GM19240 (cell line): ENCODE measurements around the gene INO80.
A peak's percentile ranks its signal among the peaks of the same experiment; 100 is the strongest.

Source experiments
- DNase-seq: peaks from one replicate; pipeline ENCODE4 v3.0.0; 2011; ENCODE audit warnings: low spot score; ENCODE audit not compliant: insufficient read length

The INO80 gene

GRCh38 chr15:41048852-41049251 is 67.2 kb downstream of the INO80 start:
- no peak for DNase-seq

- no peak for DNase-seq
These were observed 67.7 kb downstream of the INO80 start for GRCh38 chr15:41048397-41048796.

- DNase-seq, result no peak
These were observed 68.6 kb downstream of the INO80 start for GRCh38 chr15:41047474-41047873.

GRCh38 chr15:41043276-41043951 is 72.7 kb downstream of the INO80 start:
- DNase-seq, result no peak

GRCh38 chr15:41042851-41043250 is 73.2 kb downstream of the INO80 start:
- DNase-seq, result no peak

- DNase-seq, result no peak
These were observed 77.0 kb downstream of the INO80 start for GRCh38 chr15:41039121-41039520.

DNA sequence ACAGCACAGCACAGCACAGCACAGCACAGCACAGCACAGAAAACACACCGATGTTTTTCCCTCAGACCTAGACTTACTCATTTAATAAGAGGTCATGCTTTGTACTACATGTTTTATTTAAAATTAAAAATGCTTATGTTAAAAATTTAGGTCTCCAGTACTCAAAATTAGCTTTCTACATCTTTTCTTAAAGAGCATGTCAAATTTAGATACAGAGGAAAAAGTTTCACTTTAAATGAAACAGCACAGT is 84.1 kb downstream of the INO80 start:
- no peak for DNase-seq

DNA sequence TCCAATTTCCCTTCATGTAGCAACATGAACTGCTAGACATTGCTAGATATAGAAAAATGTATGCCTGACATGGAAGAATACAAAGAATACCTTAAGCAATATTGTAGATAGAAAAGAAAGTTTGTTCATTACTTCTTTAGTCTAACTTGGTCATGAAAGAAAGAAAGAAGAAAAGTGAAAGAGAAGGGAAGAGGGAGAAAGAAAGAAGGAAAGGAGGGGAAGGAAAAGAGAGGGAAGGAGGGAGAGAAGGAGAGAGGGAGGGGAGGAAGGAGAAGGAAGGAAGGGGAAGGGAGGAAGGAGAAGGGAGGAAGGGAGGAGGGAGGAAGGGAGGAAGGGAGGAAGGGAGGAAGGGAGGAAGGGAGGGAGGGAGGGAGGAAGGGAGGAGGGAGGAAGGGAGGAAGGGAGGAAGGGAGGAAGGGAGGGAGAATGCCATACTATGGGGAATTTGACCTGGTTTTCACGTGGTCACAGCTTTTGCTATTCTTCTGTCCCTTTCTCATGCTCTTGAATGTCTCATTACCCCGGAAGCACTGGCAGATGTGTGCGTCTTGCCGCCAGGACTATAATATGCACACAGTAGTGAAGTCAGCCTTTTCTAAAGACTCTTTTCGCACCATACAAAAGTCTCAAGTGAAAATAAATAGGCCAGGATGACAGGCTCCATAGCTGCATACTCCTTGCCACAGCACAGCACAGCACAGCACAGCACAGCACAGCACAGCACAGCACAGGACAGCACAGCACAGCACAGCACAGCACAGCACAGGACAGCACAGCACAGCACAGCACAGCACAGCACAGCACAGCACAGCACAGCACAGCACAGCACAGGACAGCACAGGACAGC is 84.6 kb downstream of the INO80 start:
- DNase-seq, result no peak

GRCh38 chr15:41028853-41029252 is 87.2 kb downstream of the INO80 start:
- DNase-seq, result no peak

DNA sequence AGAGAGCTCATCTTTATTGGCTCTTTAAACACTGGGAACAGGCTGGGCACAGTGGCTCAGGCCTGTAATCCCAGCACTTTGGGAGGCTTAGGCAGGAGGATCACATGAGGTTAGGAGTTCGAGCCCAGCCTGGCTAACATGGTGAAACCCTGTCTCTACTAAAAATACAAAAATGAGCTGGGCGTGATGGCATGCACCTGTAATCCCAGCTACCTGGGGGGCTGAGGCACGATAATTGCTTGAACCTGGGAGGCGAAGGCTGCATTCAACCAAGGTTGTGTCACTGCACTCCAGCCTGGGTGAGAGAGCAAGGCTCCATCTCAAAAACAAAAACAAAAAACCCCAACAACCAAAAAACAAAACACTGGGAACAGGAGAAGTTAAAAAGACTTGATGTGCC is 90.7 kb downstream of the INO80 start:
- no peak for DNase-seq

DNA sequence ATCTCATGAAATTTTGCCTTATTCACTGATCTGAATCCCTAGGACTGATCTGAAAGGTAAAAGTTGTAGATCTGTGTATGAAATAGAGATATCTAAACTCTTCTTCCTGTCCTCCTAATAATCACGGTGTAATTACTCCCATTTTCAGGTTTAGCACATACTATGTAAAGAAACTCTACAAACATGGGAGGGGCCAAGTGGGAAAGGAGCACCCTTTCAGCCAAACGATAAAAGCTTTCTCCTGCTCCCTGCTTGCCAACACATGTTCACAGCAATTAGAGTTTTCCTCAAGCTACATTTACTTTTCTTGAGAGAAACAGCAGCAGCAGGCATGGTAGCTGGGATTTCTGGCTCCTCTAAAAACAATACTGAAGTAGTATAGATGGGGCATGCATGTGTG is 91.2 kb downstream of the INO80 start:
- no peak for DNase-seq

GRCh38 chr15:41024131-41024530 is 91.9 kb downstream of the INO80 start:
- no peak for DNase-seq

- DNase-seq, result peak; percentile 29
These were observed 93.5 kb downstream of the INO80 start for GRCh38 chr15:41022487-41023090.

GRCh38 chr15:41020829-41021228 is 95.3 kb downstream of the INO80 start:
- no peak for DNase-seq

DNA sequence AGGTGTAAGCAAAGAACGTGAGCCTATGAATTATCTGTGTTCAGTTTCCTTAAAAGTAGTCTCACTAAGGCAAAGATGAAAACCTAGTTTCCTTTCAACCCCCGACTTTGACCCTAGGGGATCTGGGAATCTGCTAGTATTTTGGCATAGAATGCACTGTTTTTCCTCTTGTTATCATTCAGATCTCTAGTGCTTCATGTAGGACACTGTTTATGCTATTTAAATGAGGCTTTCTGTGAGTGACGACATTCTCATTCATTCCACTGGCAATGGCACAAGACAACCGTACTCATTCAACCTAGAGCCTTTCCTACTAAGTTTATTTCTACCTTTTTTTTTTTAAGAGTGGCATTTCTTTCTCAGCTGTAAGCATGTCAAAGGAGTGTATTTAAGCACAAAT is 95.8 kb downstream of the INO80 start:
- no peak for DNase-seq

GRCh38 chr15:41019174-41019573 is 96.9 kb downstream of the INO80 start:
- no peak for DNase-seq

DNA sequence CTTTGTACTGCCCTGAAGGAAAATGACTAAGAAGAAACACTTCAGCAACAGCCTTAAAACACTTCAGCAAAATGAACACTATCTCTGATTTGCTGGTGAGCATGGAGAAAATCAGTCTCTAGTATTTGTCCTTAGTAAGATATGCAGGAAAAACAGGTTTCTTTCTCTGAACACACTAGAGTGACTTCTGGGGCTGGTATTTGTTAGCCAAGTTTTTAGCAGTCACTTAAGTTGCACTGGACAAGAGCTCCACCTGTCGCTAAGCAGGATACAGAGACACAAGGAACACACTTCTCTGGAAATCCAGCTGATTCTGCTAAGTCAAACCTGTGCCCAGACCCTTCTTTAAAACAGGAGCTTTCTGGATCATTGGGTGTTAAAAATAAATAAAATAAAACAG is 97.5 kb downstream of the INO80 start:
- DNase-seq, result no peak

DNA sequence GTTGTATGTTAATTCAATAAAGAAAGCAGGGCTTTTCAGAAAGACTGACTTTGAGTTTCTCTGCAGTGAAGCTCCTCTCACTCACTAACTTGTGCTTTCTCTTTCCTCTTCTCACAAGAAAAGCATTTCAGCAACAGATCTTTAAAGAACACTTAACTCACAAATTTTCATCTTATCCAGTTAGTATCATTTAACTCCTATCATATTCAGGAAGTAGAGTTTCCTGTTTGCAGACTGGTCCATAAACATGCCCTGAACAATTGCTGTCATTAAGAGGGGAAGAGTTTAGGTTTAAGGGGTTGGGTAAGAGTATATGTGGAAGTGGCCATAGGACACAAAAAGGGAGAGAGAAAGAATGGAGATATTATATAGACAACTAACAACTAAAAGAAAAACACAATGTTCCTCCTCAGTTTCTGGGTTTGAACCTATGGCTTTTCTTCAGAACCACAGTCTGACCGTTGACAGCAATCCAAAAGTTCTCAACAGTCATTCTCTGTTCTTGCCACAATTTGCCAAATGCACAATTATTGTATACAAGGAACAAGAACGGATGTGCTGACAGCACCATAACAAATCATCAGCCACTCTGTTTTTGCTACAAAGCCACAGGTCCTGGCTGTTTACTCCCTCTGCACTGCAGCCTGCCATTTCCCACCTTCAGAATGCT is 98.9 kb downstream of the INO80 start:
- no peak for DNase-seq

GRCh38 chr15:41013691-41014414 is 102.2 kb downstream of the INO80 start:
- no peak for DNase-seq

DNA sequence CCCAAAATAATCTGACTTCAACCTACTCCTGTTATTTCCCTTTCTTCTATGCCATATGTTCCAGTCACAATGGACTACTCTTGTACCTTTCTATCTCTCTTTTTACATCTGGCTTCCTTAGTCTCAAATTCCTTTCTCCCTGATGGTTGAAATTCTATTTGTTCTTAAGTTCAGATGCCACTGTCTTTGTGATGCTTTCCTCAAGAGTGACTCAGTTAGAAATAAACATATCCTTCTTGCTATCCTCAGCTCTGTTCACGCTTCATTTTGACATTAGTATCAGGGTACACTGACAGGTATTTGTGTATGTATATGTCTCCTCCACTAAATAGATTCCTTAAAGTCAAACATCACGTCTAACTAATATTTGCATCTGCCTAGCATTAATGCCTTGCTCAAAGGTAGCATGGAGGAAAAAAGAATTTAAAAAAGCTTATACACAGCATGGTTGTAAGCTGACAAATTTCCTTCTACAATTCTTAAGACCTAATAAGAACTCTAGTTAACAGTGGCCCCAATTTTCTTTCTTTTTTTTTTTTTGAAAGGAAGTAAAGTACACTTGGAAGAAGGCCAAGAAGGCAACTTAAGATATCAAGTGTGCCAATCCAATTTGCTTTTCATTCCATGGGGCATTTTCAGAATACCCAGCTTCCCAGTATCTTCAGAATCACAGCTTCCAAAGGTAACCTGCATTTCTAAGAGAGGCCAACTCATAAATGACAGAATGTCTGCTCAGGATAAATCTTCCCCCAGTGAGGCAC is 104.8 kb downstream of the INO80 start:
- DNase-seq, result no peak

GRCh38 chr15:41010345-41010744 is 105.7 kb downstream of the INO80 start:
- DNase-seq, result no peak
